Stimulated activated CD8-positive, alpha-beta memory T cell treated with anti-CD3 and anti-CD28 coated beads, Interleukin-4, amount 100 ng/mL, for 24 hours (primary cell): ENCODE results near the gene DNAH6.
"Not testable (repeated sequence)": the region's sequence is repeated elsewhere in the genome, so short reads cannot be mapped to it uniquely, and the experiment has no call there.

Source experiments
- DNase-seq: peaks from one replicate; pipeline ENCODE4 v3.0.0-alpha.2; 2020; ENCODE audit warnings: low read depth

Gene DNAH6

GRCh38 chr2:84839851-84840250, 323.6 kb downstream of the DNAH6 start:
- DNase-seq: no peak

DNA sequence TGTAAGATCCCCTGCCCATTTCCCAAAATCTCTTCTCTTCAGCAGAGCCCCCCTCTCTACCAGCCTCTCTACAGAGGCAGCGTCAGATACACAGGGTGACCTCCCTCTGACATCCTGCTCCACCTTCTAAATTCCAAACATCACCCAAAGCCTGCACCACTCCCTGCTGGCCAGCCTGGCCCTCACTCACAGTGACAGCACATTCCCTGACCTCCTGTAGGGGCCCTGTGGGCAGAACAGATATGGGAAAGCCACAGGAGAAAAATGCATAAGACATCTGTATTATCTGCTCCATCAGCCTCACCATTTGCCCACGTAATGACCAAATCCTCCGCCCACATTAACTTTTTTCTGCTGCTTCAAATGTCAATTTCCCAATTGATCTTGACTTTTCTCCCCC, 324.0 kb downstream of the DNAH6 start:
- no peak for DNase-seq

- no peak for DNase-seq
These were observed 325.3 kb downstream of the DNAH6 start for GRCh38 chr2:84841577-84841976.

GRCh38 chr2:84844141-84844540, 327.8 kb downstream of the DNAH6 start:
- DNase-seq: no peak

DNA sequence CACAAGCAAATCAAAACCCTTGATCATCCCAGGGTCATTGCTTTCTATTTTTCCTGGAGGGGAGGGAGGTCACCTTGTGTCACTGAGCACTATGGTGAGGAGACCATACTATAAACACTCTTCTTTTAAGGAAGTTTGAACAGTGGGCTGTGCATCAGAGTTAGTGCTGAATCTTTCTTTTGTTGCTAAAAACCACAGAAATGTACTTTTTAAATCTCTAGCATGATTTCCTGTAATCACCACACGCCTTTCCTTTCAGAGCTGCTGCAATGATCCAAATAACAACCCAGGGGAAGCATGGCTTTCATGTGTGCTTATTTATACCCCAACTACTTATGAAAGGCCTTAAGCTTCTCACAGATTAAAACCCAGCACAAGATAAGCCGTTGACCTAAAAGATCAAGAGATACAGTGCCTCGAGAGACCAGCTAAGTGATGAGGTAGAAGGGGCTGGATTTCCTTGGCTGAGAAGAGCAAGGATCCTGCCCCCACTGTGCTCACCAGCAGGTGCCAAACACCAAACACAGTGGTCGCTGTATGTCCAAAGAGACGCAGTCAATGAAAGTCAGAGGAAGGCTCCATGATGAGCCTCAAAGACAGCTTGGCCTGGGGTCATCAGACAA, 329.9 kb downstream of the DNAH6 start:
- no peak for DNase-seq

DNA sequence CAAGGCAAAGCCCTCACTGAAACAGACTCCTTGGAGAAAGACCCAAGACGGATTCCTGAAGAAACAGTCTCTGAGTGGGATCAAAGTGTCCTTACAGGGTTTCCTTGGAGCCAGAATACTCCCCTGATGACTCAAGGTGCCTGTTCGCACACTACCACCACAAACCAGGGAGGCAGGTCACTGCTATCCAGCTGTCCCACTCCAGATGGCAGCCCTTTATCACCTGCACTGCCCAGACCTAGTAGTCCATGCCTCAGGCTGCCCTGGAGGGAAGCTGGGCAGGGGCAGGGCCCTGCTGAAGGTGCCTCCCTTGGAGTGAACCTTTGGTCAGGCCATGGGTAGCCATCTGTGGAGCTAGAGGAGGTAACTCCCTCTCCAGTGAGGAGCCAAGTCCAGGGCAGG, 330.4 kb downstream of the DNAH6 start:
- no peak for DNase-seq

GRCh38 chr2:84847326-84848050, 331.2 kb downstream of the DNAH6 start:
- DNase-seq: no peak

DNA sequence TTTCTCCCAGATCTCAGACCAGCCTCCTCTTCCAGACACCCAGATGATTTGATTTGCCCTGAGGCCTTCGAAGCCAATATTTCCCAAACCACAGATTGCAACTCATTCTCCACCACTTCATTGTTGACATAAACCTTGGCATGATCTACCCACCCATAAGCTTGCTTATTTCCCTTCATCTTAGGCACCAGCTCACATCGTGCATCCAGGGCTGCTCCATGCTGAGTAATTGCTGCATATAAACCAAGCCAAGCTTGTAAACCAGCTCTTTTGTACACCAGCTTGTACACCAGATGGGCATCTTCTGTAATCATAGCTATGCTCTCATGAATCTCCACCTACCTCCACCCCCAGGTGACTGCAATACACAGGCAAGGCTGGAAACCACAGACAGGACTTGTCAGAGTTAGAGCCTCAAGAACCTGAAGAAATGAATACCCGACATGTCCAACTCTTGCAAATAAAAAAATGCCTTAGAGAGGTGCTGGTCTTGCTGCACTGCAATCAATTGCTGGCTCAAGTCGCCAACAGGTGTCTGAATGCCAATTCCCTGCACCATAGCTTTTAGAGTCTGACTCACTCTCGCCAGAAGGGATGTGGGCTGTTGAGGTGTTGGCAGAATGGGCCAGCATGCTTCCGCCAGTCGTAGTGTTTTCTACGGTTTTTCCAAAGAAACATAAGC, 333.1 kb downstream of the DNAH6 start:
- no peak for DNase-seq

GRCh38 chr2:84850471-84850870, 334.2 kb downstream of the DNAH6 start:
- no peak for DNase-seq

GRCh38 chr2:84851876-84852275, 335.6 kb downstream of the DNAH6 start:
- no peak for DNase-seq

DNA sequence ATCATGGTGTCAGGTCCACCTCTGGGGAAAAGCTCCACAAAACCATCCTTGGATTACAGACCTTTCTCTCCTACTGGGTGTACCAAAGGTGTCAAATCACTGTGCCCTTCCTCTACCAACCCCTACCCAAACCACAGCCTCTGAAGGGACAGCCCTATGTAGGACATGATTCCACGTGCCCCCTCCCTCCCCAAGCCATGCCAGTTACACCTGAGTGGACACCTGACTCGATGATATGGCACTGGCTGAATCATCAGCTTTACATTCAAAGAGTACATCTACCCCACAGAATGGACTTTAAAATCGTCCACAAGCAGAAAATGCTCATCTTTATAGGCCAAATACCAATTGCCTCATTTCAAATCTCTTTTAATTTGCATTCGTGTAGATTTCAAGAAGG, 338.6 kb downstream of the DNAH6 start:
- DNase-seq: no peak

DNA sequence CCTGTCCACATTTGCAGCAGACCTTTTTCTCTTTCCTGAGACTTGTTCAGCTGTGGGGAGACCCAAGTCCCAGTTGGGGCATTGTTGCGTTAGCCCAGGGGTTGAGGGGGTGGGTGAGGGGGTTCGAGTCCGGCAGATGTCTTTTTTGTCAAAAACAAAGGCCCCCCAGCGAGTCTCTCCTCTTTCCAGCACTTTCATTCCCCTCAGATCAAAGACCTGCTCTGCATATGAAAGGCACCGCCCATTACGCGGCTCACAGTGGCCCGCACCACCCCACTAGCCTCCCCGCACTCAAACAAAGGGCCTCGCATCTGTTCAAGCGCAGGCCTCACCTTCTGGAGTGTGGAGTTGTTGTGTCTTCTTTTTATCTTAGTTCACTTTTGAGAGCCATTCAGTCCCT, 339.4 kb downstream of the DNAH6 start:
- DNase-seq: no peak

GRCh38 chr2:84856787-84857186, 340.5 kb downstream of the DNAH6 start:
- DNase-seq: no peak

DNA sequence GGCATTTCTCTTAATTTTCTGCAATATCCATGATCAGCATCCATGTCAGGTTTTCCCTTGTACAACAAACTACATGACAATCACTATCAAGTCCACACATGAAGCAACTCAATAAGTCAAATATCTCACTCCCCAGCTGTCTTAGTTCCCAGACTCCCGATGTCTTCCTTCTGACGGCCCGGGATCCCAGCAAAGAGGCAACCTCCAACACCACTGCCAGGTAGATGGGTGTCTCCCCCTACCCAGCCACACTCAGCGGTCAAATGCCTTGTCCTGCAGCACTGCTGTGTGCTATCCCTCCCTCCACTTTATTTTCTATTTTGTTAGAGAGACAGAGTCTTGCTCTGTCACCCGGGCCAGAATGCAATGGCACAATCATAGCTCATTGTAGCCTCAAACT, 341.3 kb downstream of the DNAH6 start:
- DNase-seq: no peak

GRCh38 chr2:84858123-84858522, 341.8 kb downstream of the DNAH6 start:
- DNase-seq: no peak

GRCh38 chr2:84858937-84859336, 342.6 kb downstream of the DNAH6 start:
- no peak for DNase-seq

- no peak for DNase-seq
These were observed 345.2 kb downstream of the DNAH6 start for GRCh38 chr2:84861539-84861938.

DNA sequence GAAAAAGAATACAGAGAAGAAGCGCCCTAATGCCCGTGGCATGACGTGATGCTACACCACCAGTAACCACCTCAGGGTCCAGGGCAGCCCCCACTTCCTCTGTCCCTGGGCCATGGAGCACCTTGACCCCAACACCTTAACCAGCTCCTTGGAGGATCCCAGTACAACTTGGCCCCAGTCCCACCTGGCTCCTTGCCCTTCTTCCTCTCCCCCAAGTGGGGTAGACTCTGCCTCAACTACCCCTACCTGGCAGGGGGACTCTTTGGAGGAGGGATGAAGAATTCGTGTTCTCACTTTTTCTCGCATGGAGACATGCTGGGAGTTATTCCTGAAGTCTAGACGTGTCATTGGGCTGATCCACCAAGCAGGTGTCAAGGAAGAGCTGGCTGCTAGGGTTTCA, 345.7 kb downstream of the DNAH6 start:
- DNase-seq: no peak

GRCh38 chr2:84865181-84865783, 349.0 kb downstream of the DNAH6 start:
- no peak for DNase-seq

GRCh38 chr2:84866122-84866521, 349.8 kb downstream of the DNAH6 start:
- no peak for DNase-seq

- DNase-seq: not testable (repeated sequence)
These were observed 352.0 kb downstream of the DNAH6 start for GRCh38 chr2:84868327-84868726.
